GM12864 (cell line): ENCODE results near the gene KIAA1328.

ENCODE experiments used
- DNase-seq: peaks from one replicate; pipeline ENCODE4 v3.0.0-alpha.2; 2011; ENCODE audit warnings: low read depth
- H3K4me3 ChIP-seq: 2 replicates; pipeline ENCODE4 v1.5.1; 2011; ENCODE audit warnings: mild to moderate bottlenecking, low read depth, low read length, control low read depth
- TF ChIP-seq, protein P1 (sequence below): IDR thresholded peaks from 2 replicates; pipeline ENCODE4 v1.5.1; 2011; ENCODE audit warnings: low read depth, mild to moderate bottlenecking, moderate library complexity, low read length, control low read depth, inconsistent platforms; ENCODE audit errors: missing control alignments

The KIAA1328 gene

DNA sequence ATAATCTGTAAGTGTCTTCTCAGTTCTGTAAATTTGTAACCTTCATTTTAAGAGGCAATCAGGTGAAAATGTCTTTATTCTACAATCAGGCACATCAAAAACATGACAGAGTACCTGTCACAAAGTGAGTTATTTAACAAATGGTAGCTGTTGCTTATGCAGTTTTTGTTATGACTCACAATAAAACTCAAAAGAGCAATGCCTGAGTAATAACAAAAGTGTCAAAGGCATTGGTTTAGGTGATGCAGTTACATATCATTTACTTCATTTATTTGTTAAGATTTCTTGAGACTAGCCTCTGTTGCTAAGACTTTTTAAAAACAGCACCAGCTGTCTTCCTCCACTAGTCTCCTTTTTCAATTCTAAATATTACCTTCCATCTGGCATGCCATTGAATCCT, 177.8 kb downstream of the KIAA1328 start:
- TF ChIP-seq, protein P1, sequence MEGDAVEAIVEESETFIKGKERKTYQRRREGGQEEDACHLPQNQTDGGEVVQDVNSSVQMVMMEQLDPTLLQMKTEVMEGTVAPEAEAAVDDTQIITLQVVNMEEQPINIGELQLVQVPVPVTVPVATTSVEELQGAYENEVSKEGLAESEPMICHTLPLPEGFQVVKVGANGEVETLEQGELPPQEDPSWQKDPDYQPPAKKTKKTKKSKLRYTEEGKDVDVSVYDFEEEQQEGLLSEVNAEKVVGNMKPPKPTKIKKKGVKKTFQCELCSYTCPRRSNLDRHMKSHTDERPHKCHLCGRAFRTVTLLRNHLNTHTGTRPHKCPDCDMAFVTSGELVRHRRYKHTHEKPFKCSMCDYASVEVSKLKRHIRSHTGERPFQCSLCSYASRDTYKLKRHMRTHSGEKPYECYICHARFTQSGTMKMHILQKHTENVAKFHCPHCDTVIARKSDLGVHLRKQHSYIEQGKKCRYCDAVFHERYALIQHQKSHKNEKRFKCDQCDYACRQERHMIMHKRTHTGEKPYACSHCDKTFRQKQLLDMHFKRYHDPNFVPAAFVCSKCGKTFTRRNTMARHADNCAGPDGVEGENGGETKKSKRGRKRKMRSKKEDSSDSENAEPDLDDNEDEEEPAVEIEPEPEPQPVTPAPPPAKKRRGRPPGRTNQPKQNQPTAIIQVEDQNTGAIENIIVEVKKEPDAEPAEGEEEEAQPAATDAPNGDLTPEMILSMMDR, result no peak
- no peak overlapping the region for H3K4me3 ChIP-seq
- DNase-seq, result peak; percentile 22

DNA sequence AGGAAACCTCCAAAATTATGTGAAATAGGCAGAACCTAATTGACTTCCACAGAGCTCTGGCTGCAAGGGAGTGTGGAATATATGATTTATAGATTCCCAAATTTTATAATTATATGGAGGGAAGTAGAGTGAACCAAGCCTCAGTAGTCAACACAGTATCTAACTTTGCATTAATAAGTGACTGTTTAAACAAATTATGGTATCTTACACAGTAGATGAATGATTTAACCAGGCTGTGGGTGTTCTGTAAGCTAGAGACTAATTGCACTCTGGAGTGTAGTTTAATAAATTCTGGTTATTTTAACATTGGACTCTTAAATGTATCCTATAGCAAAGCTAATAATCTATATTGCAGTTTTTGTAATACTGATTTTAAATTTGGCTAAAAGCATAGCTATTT, 183.5 kb downstream of the KIAA1328 start:
- no peak for DNase-seq
- no peak overlapping the region for H3K4me3 ChIP-seq
- TF ChIP-seq, protein P1, result no peak

DNA sequence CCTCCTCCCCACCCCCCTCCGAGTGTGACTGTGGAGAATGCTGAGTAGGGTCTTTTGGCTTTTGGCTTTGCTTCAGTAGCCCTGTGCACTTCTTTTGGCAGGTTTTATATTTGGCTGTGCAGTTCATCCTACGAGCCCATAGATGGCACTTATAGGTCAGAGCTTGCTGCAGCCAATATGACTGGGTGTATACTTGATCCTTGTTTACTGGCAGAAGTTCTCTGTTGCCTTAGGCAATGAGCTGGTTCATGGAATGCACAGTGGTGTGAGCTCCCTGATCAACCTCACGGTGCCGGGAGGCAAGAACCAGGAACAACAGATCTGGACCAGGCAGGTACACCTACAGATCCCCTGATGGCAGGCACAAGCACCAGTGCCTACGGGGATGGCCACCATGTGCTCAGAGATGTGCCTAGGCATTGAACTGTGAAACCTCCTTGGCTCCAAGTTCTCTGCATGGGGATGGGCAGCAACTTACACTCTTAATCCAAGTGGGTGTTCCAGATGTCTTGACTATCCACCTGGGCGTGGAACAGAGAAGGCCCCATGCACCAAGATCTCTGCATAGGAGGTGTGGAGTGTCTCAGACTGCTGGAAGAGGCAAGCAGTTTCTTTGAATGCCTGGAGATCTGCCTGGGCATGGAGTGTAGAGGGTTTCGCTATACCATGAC, 190.4 kb downstream of the KIAA1328 start:
- no peak for DNase-seq
- H3K4me3 ChIP-seq, result no peak overlapping the region
- TF ChIP-seq, protein P1, result peak; percentile 31

DNA sequence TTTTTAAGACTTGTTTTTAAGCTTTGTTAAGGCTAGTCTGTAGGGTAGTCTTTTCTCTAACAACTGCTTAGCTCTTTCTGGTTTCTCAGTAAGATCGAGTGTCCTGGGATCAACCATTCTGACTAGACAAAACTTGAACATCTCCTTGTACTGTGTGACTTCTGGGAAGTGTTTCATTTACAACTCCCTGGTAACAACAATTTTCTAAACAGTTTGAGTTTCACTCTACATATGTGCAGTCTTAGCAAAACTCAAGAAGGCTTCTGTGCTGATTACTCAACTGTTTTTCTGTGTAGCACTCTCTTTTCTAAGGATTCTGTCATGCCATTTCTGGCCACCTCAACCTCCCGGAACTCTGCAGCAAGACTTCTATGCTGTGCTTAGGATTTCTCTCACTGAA, 204.5 kb downstream of the KIAA1328 start:
- TF ChIP-seq, protein P1, result no peak
- DNase-seq, result no peak
- no peak overlapping the region for H3K4me3 ChIP-seq

DNA sequence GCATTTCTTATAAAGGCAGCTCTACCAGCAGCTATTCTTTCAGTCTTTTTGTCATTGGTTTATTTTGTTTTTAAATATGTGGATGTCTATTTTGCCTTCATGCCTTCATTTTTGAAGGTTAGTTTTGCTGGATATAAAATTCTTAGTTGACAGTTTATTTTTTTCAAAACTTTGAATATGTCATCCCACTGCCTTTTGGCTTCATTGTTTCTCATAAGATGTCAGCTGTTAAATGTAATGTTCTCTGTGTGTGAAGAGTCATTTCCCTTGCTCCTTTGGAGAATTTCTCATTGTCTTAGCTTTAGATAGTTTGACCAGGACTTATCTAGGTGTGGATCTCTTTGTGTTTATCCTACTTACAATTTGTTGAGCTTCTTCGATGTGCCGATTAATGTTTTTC, 213.5 kb downstream of the KIAA1328 start:
- TF ChIP-seq, protein P1, result no peak
- no peak overlapping the region for H3K4me3 ChIP-seq
- DNase-seq, result no peak

DNA sequence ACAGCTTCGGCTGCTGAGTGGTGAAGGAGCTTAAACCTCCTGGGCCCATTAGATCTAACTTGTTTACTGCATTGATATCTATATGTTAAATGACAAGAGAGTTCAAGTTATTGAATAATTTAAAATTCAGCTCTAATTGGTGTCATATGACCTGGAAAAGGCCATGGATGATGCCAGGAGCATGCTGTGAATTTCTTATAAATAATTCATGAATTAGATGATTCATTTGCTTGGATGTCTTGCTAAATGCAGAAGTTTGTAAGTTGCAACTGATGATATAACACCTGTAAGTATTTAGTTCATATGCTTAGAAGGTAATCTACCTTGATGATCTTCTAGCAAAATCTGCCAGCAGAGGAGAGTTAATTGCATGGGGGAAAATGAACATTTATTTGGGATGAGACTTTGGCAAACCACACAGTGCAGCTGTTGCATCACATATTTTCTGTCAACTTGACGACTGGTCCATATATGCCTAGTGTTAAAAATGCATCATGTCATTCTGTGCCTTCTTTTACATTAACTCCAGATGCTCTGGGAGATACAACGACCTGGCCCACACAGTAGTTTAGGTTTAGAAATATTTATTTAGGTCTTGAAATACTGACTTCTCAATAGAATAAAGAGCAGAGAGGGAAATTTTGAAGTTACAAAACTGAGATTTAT, 226.3 kb downstream of the KIAA1328 start:
- no peak for DNase-seq
- TF ChIP-seq, protein P1, result no peak
- H3K4me3 ChIP-seq, result no peak overlapping the region

DNA sequence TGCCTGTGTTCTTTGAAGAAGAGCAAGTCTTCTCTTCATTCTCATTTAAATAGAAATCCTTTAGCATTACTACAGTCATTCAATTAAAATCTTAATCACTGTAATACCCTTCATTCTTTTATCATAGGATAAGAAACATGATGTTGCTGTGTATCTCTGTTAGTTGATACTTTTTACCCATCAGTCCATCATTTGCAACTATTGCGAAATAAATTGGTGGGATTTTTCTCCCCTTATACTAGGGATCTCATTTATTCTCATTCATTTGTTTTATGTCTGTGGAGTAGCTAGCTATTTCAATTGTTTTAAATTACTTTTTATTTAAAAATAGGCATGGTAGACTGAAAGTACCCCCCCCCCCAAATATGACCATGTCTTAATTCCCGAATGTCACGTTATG, 235.3 kb downstream of the KIAA1328 start:
- no peak for DNase-seq
- H3K4me3 ChIP-seq, result no peak overlapping the region
- TF ChIP-seq, protein P1, result no peak
